ENCODE measurements around the gene TRNP1.

Gene TRNP1

DNA sequence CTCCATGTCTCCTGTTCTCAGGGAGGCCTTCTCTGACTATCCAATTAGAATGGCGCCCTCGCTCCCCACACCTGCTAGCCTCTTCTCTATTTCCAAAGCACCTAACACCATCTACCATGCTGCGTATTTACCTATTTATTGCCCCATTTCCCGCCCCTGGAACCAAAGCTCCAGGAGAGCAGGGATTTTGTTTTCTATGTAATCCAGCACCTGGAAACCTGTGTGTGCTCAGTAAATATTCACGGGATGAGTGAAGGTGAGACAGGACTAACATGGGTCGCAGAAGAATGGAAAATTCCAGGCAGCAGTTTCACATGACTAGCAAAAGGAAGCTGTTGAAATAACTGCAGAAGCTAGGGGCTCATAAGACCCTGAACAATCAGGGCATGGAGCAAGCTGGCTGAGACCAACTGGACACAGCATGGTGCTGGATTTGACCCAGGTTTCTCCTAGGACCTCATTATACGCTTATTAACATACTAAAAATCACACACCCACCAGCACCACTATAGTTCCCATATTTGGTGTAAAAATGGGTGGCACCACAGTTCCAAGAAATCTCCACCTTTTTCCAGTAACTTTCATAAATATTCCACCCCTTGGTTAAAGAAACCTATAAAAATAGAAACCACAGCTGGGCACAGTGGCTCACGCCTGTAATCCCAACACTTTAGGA, 34.2 kb downstream of the TRNP1 start:
- DNase-seq (ENCODE audit: low spot score): no peak

GRCh38 chr1:27029517-27029916, 36.0 kb downstream of the TRNP1 start:
- no peak for DNase-seq (ENCODE audit: low spot score)

DNA sequence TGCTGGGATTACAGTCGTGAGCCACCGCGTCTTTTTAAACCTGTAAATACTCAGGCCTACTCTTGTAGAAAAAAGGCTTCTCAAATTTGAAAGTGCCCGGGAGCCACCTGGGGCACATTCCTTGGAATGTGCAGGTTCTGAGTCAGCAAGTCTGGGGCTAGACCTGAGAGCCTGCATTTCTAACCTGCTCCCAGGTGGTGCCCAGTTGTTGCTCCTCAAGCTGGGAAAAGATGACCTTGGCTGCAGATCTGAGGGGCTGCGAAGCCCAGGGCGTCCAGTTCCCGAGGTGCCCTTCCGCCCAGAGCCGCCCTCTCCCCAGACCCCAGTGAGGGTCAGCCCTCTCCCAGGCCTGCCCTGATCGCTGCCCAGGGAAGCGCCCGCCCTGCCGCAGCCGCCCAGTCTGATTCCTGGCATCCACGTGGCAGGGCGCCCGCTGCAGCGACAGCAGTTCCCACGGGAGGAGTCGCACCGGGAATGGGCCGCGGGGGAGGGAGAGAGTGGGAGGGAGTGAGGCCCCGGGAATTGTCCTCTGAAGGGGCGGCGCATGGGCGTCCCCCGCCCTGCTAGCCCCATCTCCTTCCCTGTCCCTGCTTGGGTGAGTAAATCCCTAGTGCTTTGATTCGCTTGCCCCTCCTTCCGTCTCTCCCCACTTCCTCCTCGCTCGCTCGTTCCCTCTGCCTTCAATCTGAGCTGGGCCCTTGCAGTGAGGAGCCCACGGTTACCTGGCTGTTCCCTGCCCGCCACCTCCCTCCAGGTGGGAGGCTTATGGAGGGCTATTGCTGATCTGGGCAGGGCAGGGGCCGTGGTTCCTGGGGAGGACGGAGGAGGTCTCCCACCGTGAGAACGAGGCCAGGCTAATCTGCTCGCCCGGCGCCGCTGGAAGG, 38.0 kb downstream of the TRNP1 start:
- peak; percentile 22 for DNase-seq (ENCODE audit: low spot score)

DNA sequence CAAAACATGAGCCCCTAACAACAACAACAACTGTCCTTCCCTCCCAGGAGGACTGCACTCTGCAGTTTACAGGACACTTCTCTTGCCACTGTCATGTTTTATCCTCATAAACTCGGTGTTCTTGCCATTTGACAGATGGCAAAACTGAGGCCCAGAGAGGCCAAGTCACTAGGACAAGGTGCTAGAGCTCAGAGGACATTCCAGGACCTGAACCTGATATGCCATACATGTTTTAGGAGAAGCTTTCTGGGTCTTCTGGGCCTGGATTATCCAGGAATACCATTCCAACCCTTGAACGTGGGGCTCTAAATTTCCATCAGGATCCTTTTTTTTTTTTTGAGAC, 38.6 kb downstream of the TRNP1 start:
- DNase-seq (ENCODE audit: low spot score): no peak

DNA sequence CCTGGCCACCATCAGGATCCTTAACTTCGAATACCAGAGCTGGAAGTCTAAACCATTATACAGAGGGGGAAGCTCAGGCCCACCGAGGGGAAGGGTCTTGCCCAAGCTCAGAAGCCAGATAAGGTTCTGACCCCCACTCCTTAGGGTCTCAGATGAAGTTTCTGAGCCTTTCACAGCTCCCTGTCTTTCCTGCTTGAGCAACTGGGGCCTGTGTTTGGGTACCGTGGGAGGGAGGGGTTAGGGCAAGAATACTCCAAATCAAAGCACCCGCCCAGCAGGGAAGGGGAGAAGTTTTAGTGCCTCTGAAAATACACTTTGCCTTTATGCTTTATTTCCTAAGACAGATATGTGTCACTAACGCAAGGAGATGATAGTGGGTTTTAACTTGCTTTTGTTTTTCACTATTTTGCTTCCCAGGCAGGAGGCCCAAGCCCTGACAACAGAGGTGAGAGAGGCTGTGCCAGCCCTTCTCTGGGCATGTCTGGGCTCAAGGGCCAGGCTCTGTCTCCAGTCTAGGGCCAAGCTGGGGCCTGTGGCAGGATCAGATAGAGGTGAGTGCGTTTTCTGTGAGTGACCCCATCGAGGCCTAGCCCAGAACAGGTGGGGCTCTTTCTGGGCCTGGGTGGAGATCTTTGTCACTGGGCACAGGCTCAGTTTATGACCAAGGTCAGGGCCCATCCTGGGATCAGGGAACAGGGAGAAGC, 39.7 kb downstream of the TRNP1 start:
- DNase-seq (ENCODE audit: low spot score): no peak

DNA sequence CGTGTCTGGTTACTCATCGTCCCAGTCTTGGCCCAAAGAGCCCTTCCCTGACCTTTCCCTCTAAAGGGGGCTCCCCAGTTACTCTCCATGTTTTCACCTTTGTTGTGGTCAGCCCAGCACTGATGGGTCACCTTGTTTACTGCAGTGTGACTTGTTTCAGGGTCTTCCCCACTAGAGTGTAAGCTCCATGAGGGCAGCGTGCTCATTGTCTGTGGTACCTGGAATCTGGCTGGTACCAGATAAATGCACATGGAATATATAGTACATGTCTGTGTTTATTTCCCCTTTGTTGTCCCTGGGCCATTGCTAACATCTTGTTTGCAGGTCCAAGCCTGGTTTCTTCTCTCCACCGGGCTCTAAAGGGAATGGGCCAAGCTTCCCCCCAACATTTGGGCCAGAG, 41.9 kb downstream of the TRNP1 start:
- no peak for DNase-seq (ENCODE audit: low spot score)

GRCh38 chr1:27036718-27037117, 43.2 kb downstream of the TRNP1 start:
- DNase-seq (ENCODE audit: low spot score): no peak

GRCh38 chr1:27037518-27037917, 44.0 kb downstream of the TRNP1 start:
- DNase-seq (ENCODE audit: low spot score): no peak

DNA sequence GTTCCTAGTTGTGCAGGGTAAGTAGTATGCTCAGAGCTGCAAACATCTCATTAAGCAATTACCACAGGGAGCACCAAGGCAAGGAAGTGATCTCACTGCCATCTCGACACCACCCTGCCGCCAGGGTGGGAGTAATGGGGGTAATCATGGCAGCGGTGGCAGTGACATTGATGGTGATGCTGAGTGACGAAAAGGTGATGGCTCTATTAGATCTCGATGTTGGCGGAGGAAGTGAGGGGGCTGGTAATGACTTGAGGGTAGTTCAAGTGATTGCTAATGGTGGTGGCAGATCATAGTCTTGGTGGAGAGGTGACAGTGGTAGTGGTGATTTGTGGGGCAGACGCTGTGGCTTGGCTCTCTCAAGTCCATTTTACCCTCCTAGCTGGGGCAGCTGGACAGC, 44.5 kb downstream of the TRNP1 start:
- DNase-seq (ENCODE audit: low spot score): no peak

DNA sequence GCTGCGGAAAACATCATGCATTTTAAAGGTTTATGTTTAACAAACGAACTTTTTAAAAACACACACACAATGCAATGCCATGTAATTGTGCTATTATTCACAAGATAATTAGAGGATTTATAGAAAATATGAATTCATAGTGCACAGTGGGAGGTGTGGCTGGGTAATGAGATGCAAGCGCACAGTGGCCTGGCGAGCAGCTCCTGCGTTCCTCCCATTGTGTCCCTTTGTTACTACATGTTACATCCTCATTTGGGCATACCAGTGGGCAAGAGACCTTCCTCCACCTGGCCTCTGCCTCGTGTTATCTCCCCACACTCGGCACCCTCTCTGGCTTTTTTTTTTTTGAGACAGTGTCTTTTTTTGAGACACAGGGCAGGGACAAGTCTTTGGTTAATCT, 49.2 kb downstream of the TRNP1 start:
- DNase-seq (ENCODE audit: low spot score): no peak

- DNase-seq (ENCODE audit: low spot score): peak; percentile 67
These were observed 51.2 kb downstream of the TRNP1 start for GRCh38 chr1:27044613-27045151.

GRCh38 chr1:27045973-27046558, 52.6 kb downstream of the TRNP1 start:
- DNase-seq (ENCODE audit: low spot score): peak; percentile 49

GRCh38 chr1:27047914-27048313, 54.4 kb downstream of the TRNP1 start:
- DNase-seq (ENCODE audit: low spot score): no peak

DNA sequence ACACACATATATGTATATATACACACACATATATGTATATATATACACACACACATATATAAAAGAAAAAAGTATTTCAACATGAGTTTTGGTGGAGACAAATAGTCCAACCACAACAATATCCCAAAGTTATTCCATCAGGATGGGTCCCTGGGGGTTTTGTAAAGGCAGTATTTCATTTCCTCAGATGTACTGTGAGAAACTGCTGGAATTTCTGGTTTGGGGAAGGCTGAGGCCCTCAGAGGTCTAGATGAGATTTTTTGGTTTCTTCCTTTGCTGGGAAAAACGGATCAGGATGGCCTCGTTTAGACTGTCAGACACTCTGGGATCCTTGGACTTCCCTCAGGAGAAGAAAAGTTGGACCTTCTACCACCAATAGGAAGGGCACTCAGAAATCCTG, 55.6 kb downstream of the TRNP1 start:
- DNase-seq (ENCODE audit: low spot score): no peak

- DNase-seq (ENCODE audit: low spot score): no peak
These were observed 56.1 kb downstream of the TRNP1 start for GRCh38 chr1:27049607-27050006.
